Brain microvascular endothelial cell (primary cell): Measurements from ENCODE around the gene MYORG.

Experiments
- DNase-seq: peaks from one replicate; pipeline ENCODE4 v3.0.0-alpha.2; 2020
- H3K27ac ChIP-seq: fragments of 250-450 bp; sonication (Bioruptor Pico); 2 replicates; pipeline ENCODE4 v1.5.1; 2020; ENCODE audit warnings: mild to moderate bottlenecking, moderate library complexity
- H3K27me3 ChIP-seq: fragments of 250-450 bp; sonication (Bioruptor Pico); replicated peaks from 2 replicates; pipeline ENCODE4 v1.5.1; 2020; ENCODE audit warnings: mild to moderate bottlenecking
- H3K36me3 ChIP-seq: fragments of 250-450 bp; sonication (Bioruptor Pico); replicated peaks from 2 replicates; pipeline ENCODE4 v1.5.1; 2020; ENCODE audit warnings: mild to moderate bottlenecking
- H3K4me3 ChIP-seq: 2 replicates; pipeline ENCODE4 v1.5.1; 2011; ENCODE audit warnings: low read depth, mild to moderate bottlenecking, control low read depth, low read length, moderate library complexity
- in situ Hi-C: cut with HindIII; loops from 2 replicates; pipeline ENCODE4 v1.10.0; 2017; ENCODE audit warnings: low sequenced_read_pairs, low pct_ligation_motif_present
- TF ChIP-seq, protein P1 (sequence below): IDR thresholded peaks from 2 replicates; pipeline ENCODE4 v1.5.1; 2011; ENCODE audit warnings: low read depth, mild to moderate bottlenecking, moderate library complexity, low read length, control low read depth, inconsistent platforms; ENCODE audit errors: missing control alignments

MYORG gene

DNA sequence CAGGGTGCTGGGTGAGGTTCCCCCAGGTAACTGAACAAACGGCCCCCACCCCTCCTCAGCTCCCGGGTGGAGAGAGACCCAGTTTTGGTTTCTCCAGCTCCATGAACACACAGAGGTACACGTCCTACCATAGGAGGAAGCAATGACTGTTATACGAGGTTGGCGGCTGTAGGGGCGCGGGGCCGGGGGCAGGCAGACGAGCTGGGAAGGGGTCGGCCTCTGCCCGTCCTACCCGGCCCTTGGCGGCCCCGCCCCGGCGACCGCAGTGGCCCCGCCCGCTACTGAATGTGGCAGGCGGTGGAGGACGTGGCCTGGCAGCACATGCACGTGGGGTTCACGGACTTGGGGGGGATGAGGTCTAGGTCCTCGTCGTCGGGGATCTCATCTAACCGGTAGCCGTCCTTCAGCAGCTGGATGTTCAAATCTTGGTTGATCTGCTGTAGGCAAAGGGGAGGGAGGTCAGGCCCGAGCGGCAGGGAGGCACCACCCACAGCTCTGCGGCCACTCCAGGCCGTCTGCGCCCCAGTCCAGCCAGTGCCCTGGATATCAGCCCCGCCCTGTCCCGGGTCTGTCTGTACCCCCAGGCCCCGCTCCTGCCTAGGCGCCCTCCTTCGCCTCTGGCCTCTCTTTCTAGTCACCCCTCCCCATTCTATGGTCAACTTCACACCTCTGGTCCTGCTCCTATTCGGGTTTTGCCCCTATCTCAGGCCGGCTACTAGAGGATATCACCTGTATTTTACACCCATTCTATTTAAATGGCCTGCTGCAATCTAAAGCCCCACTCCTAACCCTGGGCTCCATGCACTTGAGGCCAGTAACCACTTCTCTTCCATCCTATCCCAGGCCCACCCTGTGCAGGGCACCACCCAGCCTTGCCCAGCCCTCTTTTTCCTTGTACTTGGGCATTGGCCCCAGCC is 24.2 kb upstream of the MYORG start:
- in situ Hi-C loops: no loop called here
- H3K36me3 ChIP-seq: peaks cover 24% of the 10 kb centered on the region
- no peak for DNase-seq
- TF ChIP-seq, protein P1, sequence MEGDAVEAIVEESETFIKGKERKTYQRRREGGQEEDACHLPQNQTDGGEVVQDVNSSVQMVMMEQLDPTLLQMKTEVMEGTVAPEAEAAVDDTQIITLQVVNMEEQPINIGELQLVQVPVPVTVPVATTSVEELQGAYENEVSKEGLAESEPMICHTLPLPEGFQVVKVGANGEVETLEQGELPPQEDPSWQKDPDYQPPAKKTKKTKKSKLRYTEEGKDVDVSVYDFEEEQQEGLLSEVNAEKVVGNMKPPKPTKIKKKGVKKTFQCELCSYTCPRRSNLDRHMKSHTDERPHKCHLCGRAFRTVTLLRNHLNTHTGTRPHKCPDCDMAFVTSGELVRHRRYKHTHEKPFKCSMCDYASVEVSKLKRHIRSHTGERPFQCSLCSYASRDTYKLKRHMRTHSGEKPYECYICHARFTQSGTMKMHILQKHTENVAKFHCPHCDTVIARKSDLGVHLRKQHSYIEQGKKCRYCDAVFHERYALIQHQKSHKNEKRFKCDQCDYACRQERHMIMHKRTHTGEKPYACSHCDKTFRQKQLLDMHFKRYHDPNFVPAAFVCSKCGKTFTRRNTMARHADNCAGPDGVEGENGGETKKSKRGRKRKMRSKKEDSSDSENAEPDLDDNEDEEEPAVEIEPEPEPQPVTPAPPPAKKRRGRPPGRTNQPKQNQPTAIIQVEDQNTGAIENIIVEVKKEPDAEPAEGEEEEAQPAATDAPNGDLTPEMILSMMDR: no peak
- no peak overlapping the region for H3K4me3 ChIP-seq
- no peaks in the 10 kb centered on the region for H3K27me3 ChIP-seq
- no peak overlapping the region for H3K27ac ChIP-seq

DNA sequence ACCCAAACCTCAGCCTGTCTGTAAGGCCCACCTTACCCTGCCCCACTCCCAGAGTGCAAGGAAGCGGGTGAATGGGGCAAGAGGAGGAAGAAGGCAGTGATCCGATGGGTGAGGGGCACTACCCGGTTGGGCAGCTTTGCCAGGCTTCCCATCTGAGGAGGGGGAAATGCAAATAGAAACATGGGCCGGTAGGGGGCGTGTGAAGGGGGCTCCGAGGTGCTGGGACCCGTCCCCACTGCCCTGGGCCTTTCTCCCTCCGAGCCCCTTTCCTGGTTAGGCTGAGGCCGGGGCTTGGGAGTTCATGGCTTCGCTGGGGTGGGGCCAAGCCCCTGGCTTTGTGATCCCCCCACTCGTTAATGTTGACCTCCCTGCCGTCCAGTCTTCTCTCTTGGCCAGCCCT is 23.6 kb upstream of the MYORG start:
- no peak overlapping the region for H3K27ac ChIP-seq
- TF ChIP-seq, protein P1: peak; percentile 41
- in situ Hi-C loops: no loop called here
- H3K36me3 ChIP-seq: peaks cover 24% of the 10 kb centered on the region
- no peak overlapping the region for H3K4me3 ChIP-seq
- H3K27me3 ChIP-seq: no peaks in the 10 kb centered on the region
- no peak for DNase-seq

DNA sequence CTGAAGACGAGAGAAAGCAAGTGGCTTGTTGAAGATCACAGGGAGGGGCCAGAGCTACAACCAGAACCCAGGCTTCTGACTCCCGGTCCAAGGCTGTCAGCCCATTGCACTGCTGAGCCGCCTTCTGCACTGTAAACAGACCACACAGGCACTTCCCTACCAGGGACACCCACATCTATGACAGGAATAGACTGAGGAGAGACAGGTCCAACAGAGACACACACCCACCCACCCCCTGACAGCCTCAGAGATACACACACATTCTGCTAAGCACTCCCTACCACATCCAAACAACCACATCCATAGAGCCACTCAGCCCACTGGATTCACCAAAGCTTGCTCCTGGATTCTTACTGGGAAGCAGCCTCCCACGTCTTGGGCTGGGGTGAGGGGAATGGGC is 23.0 kb upstream of the MYORG start:
- Histone ChIP-seq H3K27ac (no peak overlapping the region), H3K36me3 (peaks cover 24% of the 10 kb centered on the region), H3K4me3 (no peak overlapping the region), H3K27me3 (no peaks in the 10 kb centered on the region)
- DNase-seq: no peak
- TF ChIP-seq, protein P1: no peak
- in situ Hi-C loops: no loop called here

DNA sequence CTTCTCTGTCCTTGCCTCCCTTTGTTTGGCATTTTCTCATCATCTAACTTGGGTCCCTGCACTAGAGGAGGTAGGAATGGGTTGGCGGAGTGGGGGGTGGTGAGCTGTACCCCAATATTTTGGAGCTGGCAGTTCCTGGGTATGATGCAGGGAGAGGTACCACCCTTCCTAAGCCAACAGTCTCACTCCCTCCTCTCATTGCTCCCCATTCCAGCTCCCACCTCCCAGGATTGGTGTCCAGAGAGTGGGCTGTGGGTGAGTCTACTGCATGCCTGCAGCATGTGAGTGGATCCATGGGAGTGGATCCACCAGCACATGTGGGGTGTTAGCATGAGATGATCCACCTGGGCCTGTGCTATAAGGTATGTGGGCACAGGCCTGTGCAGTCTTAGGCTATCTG is 22.2 kb upstream of the MYORG start:
- Histone ChIP-seq H3K4me3 (no peak overlapping the region), H3K27ac (no peak overlapping the region), H3K36me3 (peaks cover 24% of the 10 kb centered on the region), H3K27me3 (no peaks in the 10 kb centered on the region)
- in situ Hi-C loops: no loop called here
- TF ChIP-seq, protein P1: no peak
- DNase-seq: no peak

DNA sequence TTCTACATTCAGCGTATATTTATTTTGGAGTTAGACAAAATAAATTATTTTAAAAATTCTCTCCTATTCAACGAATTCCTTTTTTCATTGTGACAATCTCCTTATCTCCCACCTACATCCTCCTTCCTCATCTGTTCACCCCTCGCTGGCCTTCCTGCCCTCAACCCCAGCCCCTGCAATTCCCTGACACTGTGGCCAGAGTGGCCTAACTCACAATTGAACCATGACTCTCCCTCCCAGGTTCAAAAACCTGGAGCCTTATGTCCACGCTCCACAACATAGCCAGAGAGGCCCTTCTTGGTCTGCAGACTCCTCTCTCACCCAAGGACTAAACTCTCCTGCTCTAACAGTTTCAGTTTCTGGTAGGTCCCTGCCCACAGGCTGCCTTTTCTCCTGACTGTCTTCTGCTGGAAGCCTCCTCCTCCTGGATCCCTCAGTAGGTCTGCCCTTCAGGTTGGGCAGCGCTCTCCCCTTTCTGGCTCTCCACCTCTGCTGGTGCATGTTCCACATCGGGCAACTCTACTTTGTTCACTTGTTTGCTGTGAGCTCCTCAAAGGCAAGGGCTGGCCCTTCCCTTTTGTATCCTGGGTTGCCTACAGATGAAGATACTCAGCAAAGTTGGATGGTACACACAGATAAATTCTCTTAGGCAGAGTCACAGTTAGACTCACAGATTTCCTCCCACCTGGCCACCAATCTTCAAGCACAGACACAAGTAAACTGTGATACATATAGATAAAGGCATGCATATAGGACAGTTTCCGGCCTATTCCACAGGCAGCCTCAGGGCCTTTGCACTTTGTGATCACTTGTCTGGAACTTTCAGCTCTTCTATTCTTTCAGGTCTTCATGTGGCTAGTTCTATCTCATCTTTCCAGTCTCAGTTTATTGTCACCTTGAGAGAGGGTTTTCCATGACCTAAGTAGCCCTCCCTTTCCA is 19.8 kb upstream of the MYORG start:
- no peaks in the 10 kb centered on the region for H3K27me3 ChIP-seq
- TF ChIP-seq, protein P1: no peak
- in situ Hi-C loops: no loop called here
- H3K27ac ChIP-seq: no peak overlapping the region
- no peak for DNase-seq
- peaks cover 12% of the 10 kb centered on the region for H3K36me3 ChIP-seq
- no peak overlapping the region for H3K4me3 ChIP-seq
